Activated gamma-delta T cell treated with anti-CD3 and anti-CD28 coated beads, Interleukin-2, amount 50 U/mL, for 16 hours (primary cell): ENCODE measurements around the gene KIAA1614.

Experiments used
- DNase-seq: peaks from one replicate; pipeline ENCODE4 v3.0.0-alpha.2; 2020; ENCODE audit warnings: low read depth

The KIAA1614 gene

DNA sequence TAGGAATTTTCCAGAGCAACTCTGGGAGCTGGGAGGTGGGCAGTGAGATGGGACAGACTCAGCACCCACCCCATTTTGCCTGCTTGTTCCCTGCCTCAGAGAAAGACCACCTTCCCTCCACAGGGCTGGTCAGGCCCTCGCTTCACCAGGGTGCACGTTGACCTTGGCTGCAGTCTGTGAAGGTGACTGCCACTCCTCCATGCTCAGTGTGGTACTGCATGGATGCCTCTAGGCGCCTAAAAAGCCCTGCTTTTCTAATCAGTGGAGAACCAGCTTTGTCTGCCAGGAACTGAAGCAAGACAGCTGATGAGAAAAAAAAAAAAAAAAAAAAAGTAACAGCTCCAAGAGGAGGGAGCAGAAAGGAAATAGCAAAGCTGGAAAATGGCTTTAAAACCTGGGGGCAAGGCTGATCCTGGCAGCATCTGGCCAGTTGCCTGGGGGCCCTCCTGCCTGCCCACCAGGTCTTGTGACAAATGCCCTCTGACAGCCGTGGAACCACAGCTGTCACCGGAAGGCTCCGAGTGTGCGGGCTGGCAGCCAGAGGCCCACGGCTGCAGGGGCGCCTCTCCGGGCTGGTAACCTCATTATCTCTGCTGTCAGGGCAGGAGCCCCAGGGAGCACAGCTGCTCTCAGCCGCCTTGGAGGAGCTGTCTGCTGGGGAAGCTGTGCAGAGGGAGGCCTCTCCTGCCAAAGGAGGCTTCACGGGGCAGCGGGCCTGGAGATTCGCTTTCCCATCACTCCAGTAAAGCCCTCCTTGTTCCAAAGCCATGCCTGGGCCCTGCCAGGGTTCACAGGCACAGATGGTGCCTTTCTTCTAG is 13.7 kb downstream of the KIAA1614 start:
- DNase-seq = no peak

GRCh38 chr1:180927348-180927747 is 14.7 kb downstream of the KIAA1614 start:
- DNase-seq = no peak

GRCh38 chr1:180927841-180928240 is 15.1 kb downstream of the KIAA1614 start:
- no peak for DNase-seq

GRCh38 chr1:180928331-180929230 is 15.9 kb downstream of the KIAA1614 start:
- DNase-seq = no peak

- DNase-seq = no peak
Measured at GRCh38 chr1:180929389-180929788, 16.7 kb downstream of the KIAA1614 start.

DNA sequence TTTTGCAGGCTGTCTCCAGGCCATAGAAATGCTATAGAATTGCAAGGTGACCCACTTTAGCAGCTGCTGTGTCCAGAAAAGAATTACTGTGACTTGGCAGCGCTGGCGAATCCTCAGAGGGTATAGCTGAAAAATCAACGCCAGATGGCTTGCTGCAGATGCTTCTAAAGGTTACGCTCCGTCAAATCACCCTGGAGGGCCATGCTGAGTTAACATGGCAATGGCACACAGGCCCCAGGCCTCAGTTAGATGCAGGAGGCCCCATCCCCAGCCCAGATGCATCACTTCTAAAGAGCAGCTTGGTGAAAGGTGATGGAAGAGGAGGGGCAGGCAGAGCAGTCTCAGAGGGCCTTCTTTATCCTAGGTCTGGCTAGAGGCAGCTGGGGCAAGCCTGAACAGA is 18.0 kb downstream of the KIAA1614 start:
- DNase-seq = no peak

DNA sequence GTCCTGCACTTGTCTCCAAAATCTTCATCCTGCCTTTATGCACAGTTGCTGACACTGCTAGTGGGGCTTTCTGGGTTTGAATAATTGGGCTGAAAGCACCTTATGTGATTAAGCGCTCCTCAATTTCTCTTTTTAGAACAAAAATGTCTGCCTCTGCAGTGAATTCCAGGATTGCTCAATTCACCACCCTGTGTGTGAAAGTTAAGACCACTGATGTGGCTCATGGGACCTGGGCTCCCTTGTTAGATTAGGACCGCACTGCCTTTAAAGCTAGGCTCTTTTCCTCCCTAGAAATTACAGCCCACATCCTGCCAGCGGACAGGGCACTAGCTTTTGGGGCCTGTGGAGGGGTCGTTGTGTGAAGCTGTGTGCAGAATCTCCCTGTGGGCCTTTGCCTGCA is 18.8 kb downstream of the KIAA1614 start:
- DNase-seq = no peak

GRCh38 chr1:180932378-180932777 is 19.7 kb downstream of the KIAA1614 start:
- no peak for DNase-seq

- no peak for DNase-seq
Measured at GRCh38 chr1:180933141-180933540, 20.4 kb downstream of the KIAA1614 start.

DNA sequence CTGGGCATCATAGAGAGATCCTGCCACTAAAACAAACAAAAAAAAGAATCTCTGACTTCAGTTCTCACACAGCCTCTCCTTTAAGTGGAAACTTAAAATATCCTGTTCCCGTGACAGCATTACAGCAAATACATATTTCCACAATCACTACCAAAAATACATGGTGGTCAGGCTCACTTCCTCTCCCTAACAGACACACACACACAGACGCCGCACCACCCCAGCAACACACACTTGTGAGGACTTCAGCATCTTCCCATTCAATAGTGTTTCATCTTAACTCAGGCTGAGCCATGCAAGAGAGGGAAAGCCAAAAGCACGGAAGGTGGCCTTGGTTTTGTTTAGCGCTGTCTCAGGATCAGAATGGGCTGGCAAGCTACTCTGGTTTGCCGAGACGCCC is 21.9 kb downstream of the KIAA1614 start:
- no peak for DNase-seq

- no peak for DNase-seq
Measured at GRCh38 chr1:180935326-180936109, 22.8 kb downstream of the KIAA1614 start.

- DNase-seq = no peak
Measured at GRCh38 chr1:180936110-180937011, 23.7 kb downstream of the KIAA1614 start.

GRCh38 chr1:180937012-180937372 is 24.3 kb downstream of the KIAA1614 start:
- DNase-seq = no peak

GRCh38 chr1:180937624-180938225 is 25.0 kb downstream of the KIAA1614 start:
- no peak for DNase-seq

DNA sequence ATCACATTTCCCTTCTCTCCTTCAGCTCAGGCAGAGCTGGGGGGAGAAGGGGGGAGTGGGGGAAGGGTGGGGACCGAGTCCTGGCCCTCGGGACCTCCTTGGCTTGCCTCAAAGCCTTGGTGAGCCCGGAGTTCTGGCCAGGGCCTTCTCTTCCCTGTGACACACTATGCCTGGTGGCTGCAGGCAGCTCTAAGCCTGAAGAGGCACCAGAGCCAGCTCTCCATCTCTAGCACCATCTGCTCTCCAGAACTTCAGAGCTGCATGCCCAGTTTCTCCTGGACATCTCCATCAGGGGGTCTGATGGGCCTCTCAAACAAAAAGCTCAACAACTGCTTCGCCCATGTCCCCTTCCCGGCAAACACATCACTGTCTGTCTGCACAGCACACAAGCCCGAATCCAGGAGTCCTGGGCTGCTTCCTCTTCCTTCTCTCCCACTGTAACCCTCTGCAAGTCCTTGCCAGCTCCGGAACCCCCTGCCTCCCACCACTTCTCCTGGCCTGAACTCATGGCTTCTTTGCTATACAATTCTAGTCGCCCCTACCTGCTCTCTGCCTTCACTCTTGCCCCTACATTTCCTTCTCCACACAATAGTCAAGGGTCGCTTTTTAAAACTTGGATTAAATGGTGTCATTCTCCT is 26.5 kb downstream of the KIAA1614 start:
- DNase-seq = no peak

DNA sequence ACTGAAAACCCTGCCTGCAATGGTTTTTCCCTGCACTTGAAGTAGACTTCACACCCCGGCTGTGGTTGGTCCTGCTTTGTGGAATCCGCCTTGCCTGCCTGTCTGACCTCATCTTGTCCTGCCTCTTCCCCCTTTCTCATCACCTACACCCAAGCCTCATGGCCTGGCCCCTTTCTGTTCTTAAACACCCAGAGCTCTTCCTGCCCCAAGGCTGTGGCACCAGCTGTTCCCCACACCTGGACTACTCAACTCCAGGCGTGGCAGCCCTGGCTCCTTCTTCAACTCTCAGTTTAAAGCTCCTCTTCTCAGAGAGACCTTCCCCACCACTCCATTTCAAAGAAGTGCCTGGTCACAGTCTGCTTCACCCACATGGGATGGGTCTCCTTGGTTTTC is 27.0 kb downstream of the KIAA1614 start:
- no peak for DNase-seq

- no peak for DNase-seq
Measured at GRCh38 chr1:180940445-180940844, 27.7 kb downstream of the KIAA1614 start.

DNA sequence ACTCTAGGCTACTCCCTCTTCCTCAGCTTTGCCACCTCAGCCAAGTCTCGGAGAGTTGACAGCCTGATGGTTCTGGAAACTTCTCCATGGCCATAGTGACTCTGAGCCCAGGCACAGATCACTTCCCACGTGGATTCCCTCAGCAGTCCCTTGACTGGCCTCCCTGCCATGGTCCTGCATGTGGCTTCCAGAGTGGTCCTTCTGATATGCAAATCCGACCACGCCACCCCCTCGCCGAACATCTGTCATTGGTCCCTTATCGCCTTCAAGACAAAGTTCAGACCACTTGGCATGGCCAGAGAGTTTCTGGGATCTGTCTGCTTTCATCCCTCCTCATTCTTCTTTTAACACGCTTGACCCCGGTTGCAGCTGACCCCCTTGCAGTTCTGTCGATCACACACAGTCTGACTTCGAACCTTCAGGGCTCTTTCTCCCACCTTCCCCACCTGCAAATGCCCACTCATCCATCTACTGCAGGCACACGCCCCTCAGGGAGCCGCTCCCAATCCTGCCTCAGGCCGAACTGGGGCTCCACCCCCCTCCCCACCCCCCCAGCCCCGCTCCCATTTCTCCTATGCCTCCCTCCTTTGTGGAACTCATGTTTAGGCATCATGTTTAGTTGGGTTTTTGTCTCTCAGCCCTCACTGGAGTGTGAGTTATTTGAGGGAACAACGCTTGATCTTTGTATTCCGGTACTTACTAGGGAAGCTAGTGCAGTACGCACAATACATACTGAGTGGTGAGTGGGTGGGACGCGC is 29.0 kb downstream of the KIAA1614 start:
- no peak for DNase-seq

DNA sequence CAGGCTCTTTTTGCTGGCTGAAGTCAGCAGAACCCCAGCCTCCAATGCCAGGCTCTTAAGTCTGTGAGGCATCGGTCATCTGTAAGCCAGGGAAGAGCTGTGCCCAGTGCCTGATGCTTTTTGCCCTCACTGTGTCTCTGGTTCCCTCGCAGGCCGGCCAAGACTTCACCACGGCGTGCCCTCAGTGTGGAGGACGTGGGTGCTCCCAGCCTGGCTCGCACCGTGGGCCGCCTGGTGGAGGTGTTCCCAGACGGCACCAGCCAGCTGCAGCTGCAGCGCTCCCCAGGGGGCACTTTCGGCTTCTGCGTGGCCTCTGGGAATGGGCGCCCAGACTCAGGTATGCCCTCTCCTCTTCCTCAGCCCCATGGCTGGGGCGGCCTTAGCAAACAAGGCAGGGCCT is 32.5 kb downstream of the KIAA1614 start:
- DNase-seq = no peak

- DNase-seq = no peak
Measured at GRCh38 chr1:180945551-180945950, 32.9 kb downstream of the KIAA1614 start.
